Testis (tissue), 2 donors: ENCODE results near the gene TBC1D7.

Experiments
- CTCF ChIP-seq, 3 experiments: fragments of 450-650 bp in 2 of 3; fragments of 200-600 bp in 1 of 3; sonication (generic) in 1 of 3; IDR thresholded peaks; one replicate each; pipeline ENCODE4 v1.5.1; 2016 to 2019; ENCODE audit warnings: antibody characterized with exemption in 3 of 3, mild to moderate bottlenecking in 2 of 3, moderate library complexity in 1 of 3
- POLR2A ChIP-seq: fragments of 450-650 bp; IDR thresholded peaks from one replicate; pipeline ENCODE4 v1.6.1; 2017; ENCODE audit warnings: antibody characterized with exemption, mild to moderate bottlenecking, moderate library complexity

- TF ChIP-seq CTCF (IDR thresholded peaks at IDR 0.05) (no peak), POLR2A (no peak)
Measured at GRCh38 chr6:13314806-13315205, 13.5 kb downstream of the TBC1D7 start.
